Neural crest cell (in vitro differentiated cells): Measurements from ENCODE around the gene BCL2L1. TPM values are rescaled to one million over a fixed set of nuclear protein-coding genes. Genes with fewer than 3 reads are reported as not detected.
A peak's percentile ranks its signal among the peaks of the same experiment; 100 is the strongest.

ENCODE experiments used
- DNase-seq: peaks from one replicate; pipeline ENCODE4 v3.0.0; 2021; ENCODE audit warnings: low read depth, mixed read lengths, low spot score
- H3K27ac Mint-ChIP-seq: one replicate; pipeline ENCODE4 v1.8.0; 2021; ENCODE audit warnings: mild to moderate bottlenecking, mixed read lengths; ENCODE audit not compliant: unreplicated experiment
- H3K27me3 Mint-ChIP-seq: 2 replicates; pipeline ENCODE4 v1.8.0; 2021; ENCODE audit warnings: low read depth, mild to moderate bottlenecking, mixed read lengths
- H3K36me3 Mint-ChIP-seq: 2 replicates; pipeline ENCODE4 v1.8.0; 2021; ENCODE audit warnings: low read depth, mild to moderate bottlenecking, mixed read lengths
- H3K4me1 Mint-ChIP-seq: 2 replicates; pipeline ENCODE4 v1.8.0; 2021; ENCODE audit warnings: mixed read lengths
- H3K4me3 Mint-ChIP-seq: one replicate; pipeline ENCODE4 v1.8.0; 2021; ENCODE audit warnings: mild to moderate bottlenecking, mixed read lengths
- H3K9me3 Mint-ChIP-seq: 2 replicates; pipeline ENCODE4 v1.8.0; 2021; ENCODE audit warnings: mixed read lengths
- total RNA-seq: library from RNA; stranded (reverse); gene quantifications from 2 replicates; pipeline ENCODE4 v1.2.1, GENCODE V29; 2021
- TF ChIP-seq, protein P1 (sequence below): fragments of 200-600 bp; sonication (generic); conservative IDR thresholded peaks from 2 replicates; pipeline ENCODE4 v1.5.0; 2021; ENCODE audit warnings: antibody characterized with exemption, mild to moderate bottlenecking

The BCL2L1 gene
- total RNA-seq, 1 donor from 2014 or later = 74.3 TPM

GRCh38 chr20:31664696-31665354 lies 57.8 kb downstream of the BCL2L1 start:
- peaks cover 47% of the 10 kb centered on the region for H3K4me1 Mint-ChIP-seq
- H3K36me3 Mint-ChIP-seq = peaks cover 6% of the 10 kb centered on the region
- H3K4me3 Mint-ChIP-seq = no peak overlapping the region
- H3K27ac Mint-ChIP-seq = peak overlapping the region; percentile 16
- no peaks in the 10 kb centered on the region for H3K9me3 Mint-ChIP-seq
- DNase-seq = no peak
- H3K27me3 Mint-ChIP-seq = no peaks in the 10 kb centered on the region
- TF ChIP-seq, protein P1, sequence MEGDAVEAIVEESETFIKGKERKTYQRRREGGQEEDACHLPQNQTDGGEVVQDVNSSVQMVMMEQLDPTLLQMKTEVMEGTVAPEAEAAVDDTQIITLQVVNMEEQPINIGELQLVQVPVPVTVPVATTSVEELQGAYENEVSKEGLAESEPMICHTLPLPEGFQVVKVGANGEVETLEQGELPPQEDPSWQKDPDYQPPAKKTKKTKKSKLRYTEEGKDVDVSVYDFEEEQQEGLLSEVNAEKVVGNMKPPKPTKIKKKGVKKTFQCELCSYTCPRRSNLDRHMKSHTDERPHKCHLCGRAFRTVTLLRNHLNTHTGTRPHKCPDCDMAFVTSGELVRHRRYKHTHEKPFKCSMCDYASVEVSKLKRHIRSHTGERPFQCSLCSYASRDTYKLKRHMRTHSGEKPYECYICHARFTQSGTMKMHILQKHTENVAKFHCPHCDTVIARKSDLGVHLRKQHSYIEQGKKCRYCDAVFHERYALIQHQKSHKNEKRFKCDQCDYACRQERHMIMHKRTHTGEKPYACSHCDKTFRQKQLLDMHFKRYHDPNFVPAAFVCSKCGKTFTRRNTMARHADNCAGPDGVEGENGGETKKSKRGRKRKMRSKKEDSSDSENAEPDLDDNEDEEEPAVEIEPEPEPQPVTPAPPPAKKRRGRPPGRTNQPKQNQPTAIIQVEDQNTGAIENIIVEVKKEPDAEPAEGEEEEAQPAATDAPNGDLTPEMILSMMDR = no peak

- H3K36me3 Mint-ChIP-seq = peaks cover 6% of the 10 kb centered on the region
- peaks cover 47% of the 10 kb centered on the region for H3K4me1 Mint-ChIP-seq
- TF ChIP-seq, protein P1 = no peak
- DNase-seq = no peak
- no peaks in the 10 kb centered on the region for H3K27me3 Mint-ChIP-seq
- no peaks in the 10 kb centered on the region for H3K9me3 Mint-ChIP-seq
- H3K27ac Mint-ChIP-seq = peak overlapping the region; percentile 16
- H3K4me3 Mint-ChIP-seq = peak overlapping the region; percentile 6
These were observed 58.6 kb downstream of the BCL2L1 start for GRCh38 chr20:31663838-31664695.

DNA sequence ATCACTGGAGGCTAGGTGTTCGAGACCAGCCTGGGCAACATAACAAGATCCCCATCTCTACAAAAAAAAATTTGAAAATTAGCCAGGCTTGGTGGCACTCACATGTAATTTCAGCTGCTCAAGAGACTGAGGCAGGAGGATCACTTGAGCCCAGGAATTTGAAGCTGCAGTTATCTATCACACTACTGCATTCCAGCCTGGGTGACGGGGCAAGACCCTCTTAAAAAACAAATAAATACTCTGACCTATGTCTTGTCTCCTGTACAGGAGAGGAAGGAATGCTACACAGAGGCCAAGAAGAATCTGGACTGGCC lies 59.2 kb downstream of the BCL2L1 start:
- peak overlapping the region; percentile 6 for H3K4me3 Mint-ChIP-seq
- DNase-seq = no peak
- no peak overlapping the region for H3K27ac Mint-ChIP-seq
- H3K9me3 Mint-ChIP-seq = no peaks in the 10 kb centered on the region
- peaks cover 47% of the 10 kb centered on the region for H3K4me1 Mint-ChIP-seq
- TF ChIP-seq, protein P1 = no peak
- H3K27me3 Mint-ChIP-seq = no peaks in the 10 kb centered on the region
- peaks cover 6% of the 10 kb centered on the region for H3K36me3 Mint-ChIP-seq

DNA sequence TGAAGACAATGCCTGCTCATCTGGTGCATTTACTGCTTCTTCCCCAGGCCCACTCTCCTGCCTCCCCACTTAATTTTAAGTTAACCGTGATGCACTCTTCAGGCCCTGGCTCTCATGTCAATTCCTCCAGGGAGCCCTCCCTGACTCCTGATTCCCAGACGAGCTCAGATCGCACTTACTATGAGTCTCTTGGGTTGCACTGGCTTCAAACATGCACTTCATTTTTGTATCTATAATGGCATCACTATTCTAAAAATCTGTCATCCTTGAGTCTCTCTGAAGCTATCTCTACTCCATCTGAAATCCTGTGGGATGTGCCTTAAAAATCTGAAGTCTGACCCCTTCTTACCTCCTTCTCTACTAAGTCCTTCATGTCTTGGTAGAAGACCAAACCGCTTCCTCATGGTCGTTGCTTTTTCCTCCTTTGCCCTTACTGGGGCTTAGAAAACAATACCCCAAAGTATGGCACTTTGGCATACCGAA lies 60.3 kb downstream of the BCL2L1 start:
- H3K27ac Mint-ChIP-seq = no peak overlapping the region
- H3K27me3 Mint-ChIP-seq = no peaks in the 10 kb centered on the region
- peaks cover 40% of the 10 kb centered on the region for H3K4me1 Mint-ChIP-seq
- no peaks in the 10 kb centered on the region for H3K9me3 Mint-ChIP-seq
- no peak for DNase-seq
- TF ChIP-seq, protein P1 = no peak
- H3K36me3 Mint-ChIP-seq = peaks cover 6% of the 10 kb centered on the region
- no peak overlapping the region for H3K4me3 Mint-ChIP-seq

DNA sequence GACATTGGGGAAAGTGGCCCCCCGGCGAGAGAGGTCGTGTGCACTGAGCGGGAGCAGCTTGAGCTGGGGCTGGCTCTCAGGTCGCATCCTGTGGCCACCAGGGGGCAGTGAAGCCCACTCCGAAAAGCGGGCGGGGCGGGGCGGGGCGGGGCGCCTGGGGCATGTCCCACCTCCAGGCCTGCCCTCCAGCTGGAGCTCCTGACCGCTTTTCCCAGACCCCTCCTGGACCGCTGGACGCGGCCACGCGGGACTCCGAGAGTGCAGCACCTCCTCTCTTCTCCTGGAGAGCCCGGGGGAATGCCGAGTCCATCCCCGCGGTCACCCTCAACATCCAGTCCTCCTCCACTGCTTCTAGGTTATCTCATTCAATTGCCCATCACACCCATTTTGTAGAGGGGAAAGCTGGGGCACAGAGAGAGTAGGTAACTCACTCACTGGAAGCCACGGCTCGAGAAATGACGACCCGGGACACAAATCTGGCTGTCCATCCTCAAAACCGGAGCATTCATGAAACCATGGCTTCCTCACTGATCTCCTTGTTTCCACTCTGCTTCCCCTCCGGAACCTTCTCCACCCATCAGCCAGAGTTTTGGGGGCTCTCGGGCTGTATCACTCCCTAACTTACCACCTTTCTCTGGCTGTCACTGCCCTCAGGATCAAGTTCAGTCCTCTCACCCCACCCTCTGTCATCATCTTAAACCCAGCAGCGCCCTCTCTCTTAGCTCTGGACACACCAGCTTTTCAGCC lies 60.9 kb downstream of the BCL2L1 start:
- H3K4me3 Mint-ChIP-seq = peak overlapping the region; percentile 52
- peak; percentile 89 for DNase-seq
- H3K4me1 Mint-ChIP-seq = peaks cover 39% of the 10 kb centered on the region
- TF ChIP-seq, protein P1 = peak; percentile 95
- H3K27ac Mint-ChIP-seq = peak overlapping the region; percentile 44
- H3K27me3 Mint-ChIP-seq = no peaks in the 10 kb centered on the region
- peaks cover 6% of the 10 kb centered on the region for H3K36me3 Mint-ChIP-seq
- no peaks in the 10 kb centered on the region for H3K9me3 Mint-ChIP-seq
